ENCODE results near the gene AP2M1.

DNA sequence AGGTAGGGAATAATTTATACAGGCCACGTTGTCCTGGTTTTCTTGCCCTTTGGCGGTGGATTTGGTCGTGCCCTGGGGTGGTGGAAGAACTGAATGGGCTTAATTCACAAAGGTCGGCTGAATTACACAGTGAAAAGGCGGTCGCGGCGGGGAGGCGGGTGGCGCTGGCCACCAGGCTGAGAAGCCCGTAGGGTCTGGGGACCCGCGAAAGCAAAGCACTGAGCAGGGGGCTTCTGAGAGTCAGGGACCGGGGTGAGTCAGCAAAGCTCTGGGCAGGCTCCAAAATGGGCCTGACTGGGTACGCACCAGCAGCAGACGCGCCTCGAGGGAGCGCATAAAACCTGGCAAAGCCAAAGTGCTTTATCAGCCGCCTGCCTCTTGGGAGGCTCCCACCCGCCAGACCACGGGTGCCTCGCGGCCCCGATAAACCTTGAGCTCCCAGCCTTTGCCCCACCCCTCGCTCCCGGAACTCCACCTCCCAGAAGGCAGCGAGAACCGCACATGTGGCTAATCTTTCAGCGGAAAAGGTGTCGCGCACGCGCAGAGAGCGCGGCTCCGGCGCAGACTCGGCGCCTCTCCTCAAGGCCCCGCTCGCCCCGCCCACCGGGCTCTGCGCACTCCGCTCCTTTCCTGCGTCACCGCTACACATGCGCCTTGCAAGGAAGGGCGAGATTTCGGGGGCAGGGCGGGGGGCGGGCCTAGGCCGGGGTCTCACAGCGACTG is 11.0 kb downstream of the AP2M1 start:
- TF ChIP-seq, protein P1, sequence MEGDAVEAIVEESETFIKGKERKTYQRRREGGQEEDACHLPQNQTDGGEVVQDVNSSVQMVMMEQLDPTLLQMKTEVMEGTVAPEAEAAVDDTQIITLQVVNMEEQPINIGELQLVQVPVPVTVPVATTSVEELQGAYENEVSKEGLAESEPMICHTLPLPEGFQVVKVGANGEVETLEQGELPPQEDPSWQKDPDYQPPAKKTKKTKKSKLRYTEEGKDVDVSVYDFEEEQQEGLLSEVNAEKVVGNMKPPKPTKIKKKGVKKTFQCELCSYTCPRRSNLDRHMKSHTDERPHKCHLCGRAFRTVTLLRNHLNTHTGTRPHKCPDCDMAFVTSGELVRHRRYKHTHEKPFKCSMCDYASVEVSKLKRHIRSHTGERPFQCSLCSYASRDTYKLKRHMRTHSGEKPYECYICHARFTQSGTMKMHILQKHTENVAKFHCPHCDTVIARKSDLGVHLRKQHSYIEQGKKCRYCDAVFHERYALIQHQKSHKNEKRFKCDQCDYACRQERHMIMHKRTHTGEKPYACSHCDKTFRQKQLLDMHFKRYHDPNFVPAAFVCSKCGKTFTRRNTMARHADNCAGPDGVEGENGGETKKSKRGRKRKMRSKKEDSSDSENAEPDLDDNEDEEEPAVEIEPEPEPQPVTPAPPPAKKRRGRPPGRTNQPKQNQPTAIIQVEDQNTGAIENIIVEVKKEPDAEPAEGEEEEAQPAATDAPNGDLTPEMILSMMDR (conservative IDR thresholded peaks at IDR 0.05): no peak
- TF ChIP-seq ZFX (IDR thresholded peaks at IDR 0.05): no peak

Measured in C4-2B (cell line).